Osteoblast (primary cell): ENCODE results near the gene CILP2. TPM values are rescaled to one million over a fixed set of nuclear protein-coding genes. Genes with fewer than 3 reads are reported as not detected.

Experiments used
- DNase-seq: peaks from one replicate; pipeline ENCODE4 v3.0.0; 2011; ENCODE audit warnings: low spot score, mixed read lengths; ENCODE audit not compliant: insufficient read length; ENCODE audit errors: missing footprints
- H2AFZ ChIP-seq: 2 replicates; pipeline ENCODE4 v1.6.0; 2011; ENCODE audit warnings: mild to moderate bottlenecking, low read length
- H3K27ac ChIP-seq: 2 replicates; pipeline ENCODE4 v1.5.1; 2011; ENCODE audit warnings: mild to moderate bottlenecking, low read depth, low read length, moderate library complexity
- H3K27me3 ChIP-seq: 2 replicates; pipeline ENCODE4 v1.6.0; 2012; ENCODE audit warnings: mild to moderate bottlenecking, control low read depth, inconsistent platforms, low read length, moderate library complexity; ENCODE audit not compliant: insufficient read depth
- H3K36me3 ChIP-seq: 2 replicates; pipeline ENCODE4 v1.5.1; 2011; ENCODE audit warnings: mild to moderate bottlenecking, low read length, control low read depth, moderate library complexity; ENCODE audit not compliant: insufficient read depth
- H3K4me1 ChIP-seq: 2 replicates; pipeline ENCODE4 v1.5.1; 2011; ENCODE audit warnings: mild to moderate bottlenecking, low read length, control low read depth, moderate library complexity; ENCODE audit not compliant: insufficient read depth
- H3K4me2 ChIP-seq: 2 replicates; pipeline ENCODE4 v1.6.0; 2011; ENCODE audit warnings: mild to moderate bottlenecking, low read length; ENCODE audit not compliant: insufficient read depth
- H3K4me3 ChIP-seq: fragments of 200-600 bp; sonication (generic); 3 replicates; pipeline ENCODE4 v1.5.1; 2012; ENCODE audit warnings: mild to moderate bottlenecking, low read length, inconsistent platforms; ENCODE audit not compliant: insufficient read depth
- H3K79me2 ChIP-seq: 2 replicates; pipeline ENCODE4 v1.6.0; 2012; ENCODE audit warnings: mild to moderate bottlenecking, low read length, control low read depth, inconsistent platforms; ENCODE audit not compliant: insufficient read depth
- H3K9me3 ChIP-seq: 2 replicates; pipeline ENCODE4 v1.5.1; 2011; ENCODE audit warnings: low read depth, low read length, control low read depth
- H4K20me1 ChIP-seq: 2 replicates; pipeline ENCODE4 v1.6.0; 2012; ENCODE audit warnings: mild to moderate bottlenecking, low read length, control low read depth; ENCODE audit not compliant: insufficient read depth
- CTCF ChIP-seq: IDR thresholded peaks from 2 replicates; pipeline ENCODE4 v1.5.1; 2011; ENCODE audit warnings: mild to moderate bottlenecking, low read depth, low read length, moderate library complexity; ENCODE audit errors: extremely low read depth
- total RNA-seq: library from RNA; depleted of rRNA; stranded (reverse); fragments of >200 nt; gene quantifications from 2 replicates; pipeline ENCODE4 v1.2.3, GENCODE V29; 2012

The CILP2 gene
- total RNA-seq, 1 donor, result 0.72 TPM

GRCh38 chr19:19595171-19595701 lies 57.2 kb downstream of the CILP2 start:
- H3K9me3 ChIP-seq, result no peaks in the 10 kb centered on the region
- peak overlapping the region; percentile 31 for H3K27ac ChIP-seq
- H3K27me3 ChIP-seq, result no peaks in the 10 kb centered on the region
- H3K79me2 ChIP-seq, result no peaks in the 10 kb centered on the region
- DNase-seq, result peak; percentile 87
- peak overlapping the region; percentile 32 for H2AFZ ChIP-seq
- H3K4me3 ChIP-seq, result no peak overlapping the region
- no peaks in the 10 kb centered on the region for H4K20me1 ChIP-seq
- no peaks in the 10 kb centered on the region for H3K36me3 ChIP-seq
- peaks cover 23% of the 10 kb centered on the region for H3K4me1 ChIP-seq
- H3K4me2 ChIP-seq, result peak overlapping the region; percentile 46
- TF ChIP-seq CTCF, result no peak

Other genes starting within 250 kb of the CILP2 start
- 27.1 and 31.2 TPM in 2 replicates for gene SUGP1, start 217.8 kb upstream of the CILP2 start, total RNA-seq
- gene MAU2, start 217.4 kb upstream of the CILP2 start, total RNA-seq, result 37.1 and 39.1 TPM in 2 replicates
- gene GATAD2A, start 132.6 kb upstream of the CILP2 start, total RNA-seq, result 48.6 and 48.9 TPM in 2 replicates
- 2.7 and 4.3 TPM in 2 replicates for gene TSSK6, start 22.7 kb upstream of the CILP2 start, total RNA-seq
- 160 and 202 TPM in 2 replicates for gene NDUFA13, start 22.0 kb upstream of the CILP2 start, total RNA-seq
- under 0.01 and 0.29 TPM in 2 replicates for gene YJEFN3, start 9.4 kb upstream of the CILP2 start, total RNA-seq
- 0.36 and 0.88 TPM in 2 replicates for gene PBX4, start 80.4 kb downstream of the CILP2 start, total RNA-seq
- 0.72 and 0.88 TPM in 2 replicates for gene LPAR2, start 90.0 kb downstream of the CILP2 start, total RNA-seq
- 4.7 and 6.5 TPM in 2 replicates for gene GMIP, start 105.4 kb downstream of the CILP2 start, total RNA-seq
- gene ATP13A1, start 125.4 kb downstream of the CILP2 start, total RNA-seq, result 43.3 and 65.9 TPM in 2 replicates
- gene ZNF101, start 130.6 kb downstream of the CILP2 start, total RNA-seq, result 7.2 and 9.4 TPM in 2 replicates
- 6.5 and 7.4 TPM in 2 replicates for gene ZNF14, start 194.8 kb downstream of the CILP2 start, total RNA-seq